PC-3 (cell line): ENCODE measurements around the gene LSP1.

Experiments used
- EZH2 ChIP-seq: fragments of 300-600 bp; sonication (generic); IDR thresholded peaks from one replicate; pipeline ENCODE4 v1.6.1; 2017; ENCODE audit warnings: antibody characterized with exemption, mild to moderate bottlenecking, low read length; ENCODE audit not compliant: unreplicated experiment
- EZH2phosphoT487 ChIP-seq: fragments of 300-600 bp; sonication (generic); IDR thresholded peaks from 2 replicates; pipeline ENCODE4 v1.6.1; 2018; ENCODE audit warnings: mild to moderate bottlenecking, antibody characterized with exemption, low read length, borderline replicate concordance
- TF ChIP-seq, protein P1 (sequence below): fragments of 300-600 bp; sonication (generic); conservative IDR thresholded peaks from 2 replicates; pipeline ENCODE4 v1.5.1; 2017; ENCODE audit warnings: antibody characterized with exemption, low read depth, mild to moderate bottlenecking, low read length

- TF ChIP-seq, protein P1, sequence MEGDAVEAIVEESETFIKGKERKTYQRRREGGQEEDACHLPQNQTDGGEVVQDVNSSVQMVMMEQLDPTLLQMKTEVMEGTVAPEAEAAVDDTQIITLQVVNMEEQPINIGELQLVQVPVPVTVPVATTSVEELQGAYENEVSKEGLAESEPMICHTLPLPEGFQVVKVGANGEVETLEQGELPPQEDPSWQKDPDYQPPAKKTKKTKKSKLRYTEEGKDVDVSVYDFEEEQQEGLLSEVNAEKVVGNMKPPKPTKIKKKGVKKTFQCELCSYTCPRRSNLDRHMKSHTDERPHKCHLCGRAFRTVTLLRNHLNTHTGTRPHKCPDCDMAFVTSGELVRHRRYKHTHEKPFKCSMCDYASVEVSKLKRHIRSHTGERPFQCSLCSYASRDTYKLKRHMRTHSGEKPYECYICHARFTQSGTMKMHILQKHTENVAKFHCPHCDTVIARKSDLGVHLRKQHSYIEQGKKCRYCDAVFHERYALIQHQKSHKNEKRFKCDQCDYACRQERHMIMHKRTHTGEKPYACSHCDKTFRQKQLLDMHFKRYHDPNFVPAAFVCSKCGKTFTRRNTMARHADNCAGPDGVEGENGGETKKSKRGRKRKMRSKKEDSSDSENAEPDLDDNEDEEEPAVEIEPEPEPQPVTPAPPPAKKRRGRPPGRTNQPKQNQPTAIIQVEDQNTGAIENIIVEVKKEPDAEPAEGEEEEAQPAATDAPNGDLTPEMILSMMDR, result no peak
- TF ChIP-seq EZH2, result no peak
- no peak for TF ChIP-seq EZH2phosphoT487
Observed at GRCh38 chr11:1923201-1923956, 70.5 kb downstream of the LSP1 start.
